DND-41 (cell line): ENCODE measurements around the gene TMEM30B.

Experiments used
- CTCF ChIP-seq: IDR thresholded peaks from 2 replicates; pipeline ENCODE4 v1.5.1; 2012; ENCODE audit warnings: borderline replicate concordance, low read length, moderate library complexity, mild to moderate bottlenecking; ENCODE audit not compliant: poor library complexity, severe bottlenecking; ENCODE audit errors: extremely low read depth
- EZH2 ChIP-seq: IDR thresholded peaks from 3 replicates; pipeline ENCODE4 v1.6.1; 2012; ENCODE audit warnings: borderline replicate concordance, low read depth, mild to moderate bottlenecking, moderate library complexity, low read length, inconsistent platforms; ENCODE audit not compliant: severe bottlenecking

GRCh38 chr14:61255968-61256367 is 25.2 kb downstream of the TMEM30B start:
- TF ChIP-seq CTCF (no peak), EZH2 (no peak)
